ENCODE results near the gene MRPL24.

MRPL24 gene

GRCh38 chr1:156709757-156710489, 31.0 kb downstream of the MRPL24 start:
- Histone ChIP-seq H3K36me3 (ENCODE audit: control insufficient read depth, low read length) (no peaks in the 10 kb centered on the region), H3K79me2 (ENCODE audit: control insufficient read depth, low read length) (no peaks in the 10 kb centered on the region), H3K9me2 (replicated peaks; ENCODE audit: control insufficient read depth, low read length) (no peaks in the 10 kb centered on the region), H4K20me1 (ENCODE audit: control insufficient read depth, insufficient read depth, low read depth, low read length) (0 out of 2 replicates have a peak, but pooled peaks cover 3% of the 10 kb centered on the region), H3K27ac (ENCODE audit: low read depth, low read length) (no peak overlapping the region), H3K9me3 (ENCODE audit: control insufficient read depth, insufficient read depth, low read length) (no peaks in the 10 kb centered on the region), H3K4me2 (ENCODE audit: low read length) (no peak overlapping the region), H3K4me3 (ENCODE audit: low read length) (no peak overlapping the region), H3K4me1 (ENCODE audit: control insufficient read depth, low read length) (peaks cover 20% of the 10 kb centered on the region), H3K27me3 (ENCODE audit: control insufficient read depth, low read length) (peaks cover 33% of the 10 kb centered on the region), H3F3A (ENCODE audit: control insufficient read depth, insufficient read depth) (no peaks in the 10 kb centered on the region)
- TF ChIP-seq CTCF (IDR thresholded peaks at IDR 0.05; ENCODE audit: low read depth, low read length, poor library complexity, severe bottlenecking), result no peak
- no peak for TF ChIP-seq EZH2phosphoT487 (IDR thresholded peaks at IDR 0.05; ENCODE audit: borderline replicate concordance, low read length)

- TF ChIP-seq EZH2phosphoT487 (IDR thresholded peaks at IDR 0.05; ENCODE audit: borderline replicate concordance, low read length) (no peak), CTCF (IDR thresholded peaks at IDR 0.05; ENCODE audit: low read depth, low read length, poor library complexity, severe bottlenecking) (no peak)
- H3K27me3 ChIP-seq (ENCODE audit: control insufficient read depth, low read length), result peaks cover 42% of the 10 kb centered on the region
- no peak overlapping the region for H3K27ac ChIP-seq (ENCODE audit: low read depth, low read length)
- H3K36me3 ChIP-seq (ENCODE audit: control insufficient read depth, low read length), result no peaks in the 10 kb centered on the region
- H3K79me2 ChIP-seq (ENCODE audit: control insufficient read depth, low read length), result no peaks in the 10 kb centered on the region
- no peak overlapping the region for H3K4me3 ChIP-seq (ENCODE audit: low read length)
- no peak overlapping the region for H3K4me2 ChIP-seq (ENCODE audit: low read length)
- H3K9me2 ChIP-seq (replicated peaks; ENCODE audit: control insufficient read depth, low read length), result no peaks in the 10 kb centered on the region
- 0 out of 2 replicates have a peak, but pooled peaks cover 3% of the 10 kb centered on the region for H4K20me1 ChIP-seq (ENCODE audit: control insufficient read depth, insufficient read depth, low read depth, low read length)
- H3K4me1 ChIP-seq (ENCODE audit: control insufficient read depth, low read length), result peaks cover 20% of the 10 kb centered on the region
- no peaks in the 10 kb centered on the region for H3F3A ChIP-seq (ENCODE audit: control insufficient read depth, insufficient read depth)
- no peaks in the 10 kb centered on the region for H3K9me3 ChIP-seq (ENCODE audit: control insufficient read depth, insufficient read depth, low read length)
Measured at GRCh38 chr1:156709031-156709430, 31.9 kb downstream of the MRPL24 start.

GRCh38 chr1:156708218-156708661, 32.6 kb downstream of the MRPL24 start:
- H3K9me3 ChIP-seq (ENCODE audit: control insufficient read depth, insufficient read depth, low read length), result no peaks in the 10 kb centered on the region
- H3K27ac ChIP-seq (ENCODE audit: low read depth, low read length), result no peak overlapping the region
- peaks cover 20% of the 10 kb centered on the region for H3K4me1 ChIP-seq (ENCODE audit: control insufficient read depth, low read length)
- H3K27me3 ChIP-seq (ENCODE audit: control insufficient read depth, low read length), result peaks cover 50% of the 10 kb centered on the region
- no peaks in the 10 kb centered on the region for H3F3A ChIP-seq (ENCODE audit: control insufficient read depth, insufficient read depth)
- no peaks in the 10 kb centered on the region for H3K9me2 ChIP-seq (replicated peaks; ENCODE audit: control insufficient read depth, low read length)
- no peak overlapping the region for H3K4me2 ChIP-seq (ENCODE audit: low read length)
- H3K36me3 ChIP-seq (ENCODE audit: control insufficient read depth, low read length), result no peaks in the 10 kb centered on the region
- H3K4me3 ChIP-seq (ENCODE audit: low read length), result no peak overlapping the region
- TF ChIP-seq CTCF (IDR thresholded peaks at IDR 0.05; ENCODE audit: low read depth, low read length, poor library complexity, severe bottlenecking), result no peak
- TF ChIP-seq EZH2phosphoT487 (IDR thresholded peaks at IDR 0.05; ENCODE audit: borderline replicate concordance, low read length), result no peak
- H3K79me2 ChIP-seq (ENCODE audit: control insufficient read depth, low read length), result no peaks in the 10 kb centered on the region
- H4K20me1 ChIP-seq (ENCODE audit: control insufficient read depth, insufficient read depth, low read depth, low read length), result 0 out of 2 replicates have a peak, but pooled peaks cover 3% of the 10 kb centered on the region
